GM12892 (cell line): Measurements from ENCODE around the gene C2orf74.

Source experiments
- POLR2A ChIP-seq: IDR thresholded peaks from 2 replicates; pipeline ENCODE4 v1.6.1; 2011; ENCODE audit warnings: low read depth, low read length, control low read depth
- POLR2AphosphoS5 ChIP-seq: IDR thresholded peaks from 2 replicates; pipeline ENCODE4 v1.6.1; 2011; ENCODE audit warnings: low read depth, low read length, control low read depth
- TAF1 ChIP-seq: IDR thresholded peaks from 2 replicates; pipeline ENCODE4 v1.6.1; 2011; ENCODE audit warnings: low read depth, mild to moderate bottlenecking, control low read depth, low read length, borderline replicate concordance

DNA sequence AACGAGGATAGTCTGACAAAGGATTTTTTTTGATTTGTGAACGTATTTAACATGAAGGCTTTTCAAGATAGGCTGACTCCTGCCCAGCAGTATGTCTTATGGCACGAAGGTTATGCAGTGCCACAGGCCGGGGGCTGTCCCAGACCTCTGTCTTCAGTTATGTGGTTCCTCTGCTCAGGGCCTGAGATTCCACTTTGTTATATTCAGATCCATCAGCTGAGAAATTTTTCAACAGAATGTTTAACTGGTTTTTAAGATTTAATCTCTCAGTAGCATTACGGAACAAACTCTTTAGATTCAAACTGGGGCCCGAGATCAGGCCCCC lies 20.0 kb downstream of the C2orf74 start:
- no peak for TF ChIP-seq POLR2A
- no peak for TF ChIP-seq POLR2AphosphoS5
- TF ChIP-seq TAF1 = no peak
